H9 (cell line): ENCODE measurements around the gene MMP15. TPM values are rescaled to one million over a fixed set of nuclear protein-coding genes. Genes with fewer than 3 reads are reported as not detected.

Source experiments
- DNase-seq: peaks from one replicate; pipeline ENCODE4 v3.0.0-alpha.2; 2017
- H2AFZ ChIP-seq: one replicate; pipeline ENCODE4 v1.6.1; 2013; ENCODE audit warnings: mild to moderate bottlenecking, low read length, control low read depth, moderate library complexity
- H2AK5ac ChIP-seq: 2 replicates; pipeline ENCODE4 v1.6.1; 2013; ENCODE audit warnings: low read length, control low read depth, mixed read lengths; ENCODE audit not compliant: insufficient read length
- H2BK120ac ChIP-seq: one replicate; pipeline ENCODE4 v1.6.1; 2013; ENCODE audit warnings: low read depth, mild to moderate bottlenecking, low read length, control low read depth, inconsistent platforms; ENCODE audit not compliant: poor library complexity, severe bottlenecking
- H2BK12ac ChIP-seq: 2 replicates; pipeline ENCODE4 v1.6.1; 2013; ENCODE audit warnings: low read length, control low read depth, mixed read lengths, low read depth; ENCODE audit not compliant: insufficient read length
- H2BK15ac ChIP-seq: 2 replicates; pipeline ENCODE4 v1.6.1; 2013; ENCODE audit warnings: low read depth, low read length, control low read depth
- H2BK20ac ChIP-seq: one replicate; pipeline ENCODE4 v1.6.1; 2013; ENCODE audit warnings: low read depth, mild to moderate bottlenecking, low read length, control low read depth, inconsistent platforms; ENCODE audit not compliant: poor library complexity, severe bottlenecking
- H2BK5ac ChIP-seq: 2 replicates; pipeline ENCODE4 v1.6.1; 2013; ENCODE audit warnings: low read length, control low read depth, mixed read lengths; ENCODE audit not compliant: insufficient read length
- H3K14ac ChIP-seq: 2 replicates; pipeline ENCODE4 v1.6.1; 2013; ENCODE audit warnings: low read length, control low read depth; ENCODE audit not compliant: insufficient read depth
- H3K18ac ChIP-seq: 2 replicates; pipeline ENCODE4 v1.6.1; 2013; ENCODE audit warnings: low read depth, mild to moderate bottlenecking, mixed read lengths, low read length, control low read depth; ENCODE audit not compliant: insufficient read length
- H3K23ac ChIP-seq: 2 replicates; pipeline ENCODE4 v1.6.1; 2013; ENCODE audit warnings: low read length, control low read depth, mixed read lengths, low read depth; ENCODE audit not compliant: insufficient read length
- H3K23me2 ChIP-seq: 2 replicates; pipeline ENCODE4 v1.6.1; 2013; ENCODE audit warnings: low read depth, mild to moderate bottlenecking, mixed read lengths, low read length, control low read depth; ENCODE audit not compliant: insufficient read length, poor library complexity, severe bottlenecking
- H3K27ac ChIP-seq: 2 replicates; pipeline ENCODE4 v1.5.1; 2013; ENCODE audit warnings: low read length, control low read depth, mixed read lengths, low read depth; ENCODE audit not compliant: insufficient read length
- H3K27me3 ChIP-seq: 2 replicates; pipeline ENCODE4 v1.6.1; 2013; ENCODE audit warnings: low read length, control low read depth, inconsistent platforms; ENCODE audit not compliant: insufficient read depth
- H3K4ac ChIP-seq: 2 replicates; pipeline ENCODE4 v1.6.1; 2013; ENCODE audit warnings: low read depth, mild to moderate bottlenecking, control low read depth, inconsistent platforms, low read length, moderate library complexity
- H3K4me1 ChIP-seq: 2 replicates; pipeline ENCODE4 v1.6.1; 2013; ENCODE audit warnings: low read length, control low read depth, inconsistent platforms; ENCODE audit not compliant: insufficient read depth
- H3K4me2 ChIP-seq: 2 replicates; pipeline ENCODE4 v1.6.1; 2013; ENCODE audit warnings: low read length, control low read depth, mixed read lengths; ENCODE audit not compliant: insufficient read length, insufficient read depth
- H3K56ac ChIP-seq: 2 replicates; pipeline ENCODE4 v1.6.1; 2013; ENCODE audit warnings: low read depth, mild to moderate bottlenecking, mixed read lengths, low read length, control low read depth; ENCODE audit not compliant: insufficient read length
- H3K79me1 ChIP-seq: 2 replicates; pipeline ENCODE4 v1.6.1; 2013; ENCODE audit warnings: low read depth, mild to moderate bottlenecking, moderate library complexity, low read length, control low read depth, inconsistent platforms; ENCODE audit not compliant: insufficient read depth, poor library complexity, severe bottlenecking
- H3K79me2 ChIP-seq: 2 replicates; pipeline ENCODE4 v1.6.1; 2013; ENCODE audit warnings: low read length, control low read depth, inconsistent platforms; ENCODE audit not compliant: insufficient read depth
- H3K9ac ChIP-seq: 2 replicates; pipeline ENCODE4 v1.6.1; 2013; ENCODE audit warnings: low read length, control low read depth, mixed read lengths; ENCODE audit not compliant: insufficient read length; ENCODE audit errors: extremely low read depth
- H3K9me3 ChIP-seq: one replicate; pipeline ENCODE4 v1.6.1; 2013; ENCODE audit warnings: low read depth, low read length, inconsistent platforms; ENCODE audit not compliant: control insufficient read depth
- H3T11ph ChIP-seq: one replicate; pipeline ENCODE4 v1.6.1; 2013; ENCODE audit warnings: mild to moderate bottlenecking, low read length, control low read depth, inconsistent platforms
- H4K20me1 ChIP-seq: one replicate; pipeline ENCODE4 v1.6.1; 2013; ENCODE audit not compliant: control insufficient read depth, insufficient read length, insufficient read depth
- H4K5ac ChIP-seq: 2 replicates; pipeline ENCODE4 v1.6.1; 2013; ENCODE audit warnings: low read depth, mild to moderate bottlenecking, mixed read lengths, low read length, control low read depth; ENCODE audit not compliant: insufficient read length
- H4K8ac ChIP-seq: replicated peaks from 2 replicates; pipeline ENCODE4 v1.6.1; 2013; ENCODE audit warnings: low read length, control low read depth, mixed read lengths, low read depth; ENCODE audit not compliant: insufficient read length
- H4K91ac ChIP-seq: 2 replicates; pipeline ENCODE4 v1.6.1; 2013; ENCODE audit warnings: low read depth, mild to moderate bottlenecking, moderate library complexity, mixed read lengths, low read length, control low read depth; ENCODE audit not compliant: insufficient read length
- H3K27ac Mint-ChIP-seq, 3 experiments: 2 replicates in 2 of 3; 3 replicates in 1 of 3; pipeline ENCODE4 v1.8.0; 2020 to 2021; ENCODE audit warnings: mixed read lengths in 3 of 3, mild to moderate bottlenecking in 1 of 3, moderate library complexity in 1 of 3
- H3K27me3 Mint-ChIP-seq: 2 replicates; pipeline ENCODE4 v1.8.0; 2021; ENCODE audit warnings: low read depth, mild to moderate bottlenecking, moderate library complexity, mixed read lengths
- H3K36me3 Mint-ChIP-seq, 3 experiments: 2 replicates in 2 of 3; 3 replicates in 1 of 3; pipeline ENCODE4 v1.8.0; 2020 to 2021; ENCODE audit warnings: low read depth in 3 of 3, mixed read lengths in 3 of 3; ENCODE audit not compliant: insufficient read depth in 1 of 3
- H3K4me1 Mint-ChIP-seq, 2 experiments: 2 replicates each; pipeline ENCODE4 v1.8.0; 2020; ENCODE audit warnings: mixed read lengths in 2 of 2
- H3K4me3 Mint-ChIP-seq, 2 experiments: 2 replicates in 1 of 2; 3 replicates in 1 of 2; pipeline ENCODE4 v1.8.0; 2020 to 2021; ENCODE audit warnings: mild to moderate bottlenecking in 2 of 2, mixed read lengths in 2 of 2, moderate library complexity in 1 of 2
- H3K9me3 Mint-ChIP-seq, 2 experiments: 2 replicates in 1 of 2; 3 replicates in 1 of 2; pipeline ENCODE4 v1.8.0; 2020; ENCODE audit warnings: mild to moderate bottlenecking in 2 of 2, mixed read lengths in 2 of 2, moderate library complexity in 1 of 2
- WGBS: extraction: QIAGEN DNeasy Blood & Tissue Kit; methylation state at CpG from one replicate; pipeline ENCODE4 v1.1.7; 2013; ENCODE audit warnings: missing lambda C conversion rate, low lambda C conversion rate, mixed read lengths; ENCODE audit not compliant: insufficient read length; ENCODE audit errors: extremely low coverage; 5-methylcytosine and 5-hydroxymethylcytosine counted together
- total RNA-seq: library from RNA; stranded (reverse); gene quantifications from 2 replicates; pipeline ENCODE4 v1.2.1, GENCODE V29; 2021
- TF ChIP-seq, protein P1 (sequence below): fragments of 200-600 bp; sonication (generic); conservative IDR thresholded peaks from 3 replicates; pipeline ENCODE4 v1.8.0; 2021; ENCODE audit warnings: antibody characterized with exemption, mild to moderate bottlenecking

MMP15 gene
- total RNA-seq, 1 experiment from 2014 or later: 32.9 TPM

GRCh38 chr16:58024486-58025350 lies 836 bp upstream of the MMP15 start:
- TF ChIP-seq, protein P1, sequence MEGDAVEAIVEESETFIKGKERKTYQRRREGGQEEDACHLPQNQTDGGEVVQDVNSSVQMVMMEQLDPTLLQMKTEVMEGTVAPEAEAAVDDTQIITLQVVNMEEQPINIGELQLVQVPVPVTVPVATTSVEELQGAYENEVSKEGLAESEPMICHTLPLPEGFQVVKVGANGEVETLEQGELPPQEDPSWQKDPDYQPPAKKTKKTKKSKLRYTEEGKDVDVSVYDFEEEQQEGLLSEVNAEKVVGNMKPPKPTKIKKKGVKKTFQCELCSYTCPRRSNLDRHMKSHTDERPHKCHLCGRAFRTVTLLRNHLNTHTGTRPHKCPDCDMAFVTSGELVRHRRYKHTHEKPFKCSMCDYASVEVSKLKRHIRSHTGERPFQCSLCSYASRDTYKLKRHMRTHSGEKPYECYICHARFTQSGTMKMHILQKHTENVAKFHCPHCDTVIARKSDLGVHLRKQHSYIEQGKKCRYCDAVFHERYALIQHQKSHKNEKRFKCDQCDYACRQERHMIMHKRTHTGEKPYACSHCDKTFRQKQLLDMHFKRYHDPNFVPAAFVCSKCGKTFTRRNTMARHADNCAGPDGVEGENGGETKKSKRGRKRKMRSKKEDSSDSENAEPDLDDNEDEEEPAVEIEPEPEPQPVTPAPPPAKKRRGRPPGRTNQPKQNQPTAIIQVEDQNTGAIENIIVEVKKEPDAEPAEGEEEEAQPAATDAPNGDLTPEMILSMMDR: no peak
- H3K23me2 ChIP-seq: peaks cover 17% of the 10 kb centered on the region

More at GRCh38 chr16:58024486-58025350, 836 bp upstream of the MMP15 start:
- H3K27ac Mint-ChIP-seq: peak overlapping the region in 1 of 3 experiments; percentile 96; a peak in 3 of 7 replicates
- H3K27ac ChIP-seq: no peak overlapping the region
- no CpG with 5 or more reads among the region's 57 CpGs for WGBS
- no peaks in the 10 kb centered on the region for H3K9me3 Mint-ChIP-seq
- H3K14ac ChIP-seq: peak overlapping the region; percentile 62; the same call in 1 of the 2 replicates
- H4K8ac ChIP-seq: no peak overlapping the region
- no peak overlapping the region for H2BK5ac ChIP-seq
- no peak overlapping the region for H3K23ac ChIP-seq
- no peak overlapping the region for H3T11ph ChIP-seq
- H2BK120ac ChIP-seq: no peak overlapping the region
- no peak overlapping the region for H2BK12ac ChIP-seq
- peaks cover 0 to 5% (median 3%) of the 10 kb centered on the region in 3 experiments; a peak in 5 of 7 replicates for H3K36me3 Mint-ChIP-seq
- peaks cover 44 to 55% of the 10 kb centered on the region in 2 experiments for H3K4me1 Mint-ChIP-seq
- peaks cover 2% of the 10 kb centered on the region for H3K79me1 ChIP-seq
- no peak overlapping the region for H3K4ac ChIP-seq
- H3K79me2 ChIP-seq: peaks cover 2% of the 10 kb centered on the region; the same call in 1 of the 2 replicates
- H3K9ac ChIP-seq: no peak overlapping the region
- no peak overlapping the region for H2AFZ ChIP-seq
- H4K91ac ChIP-seq: no peak overlapping the region
- H3K4me2 ChIP-seq: peak overlapping the region; percentile 73
- H4K20me1 ChIP-seq: no peaks in the 10 kb centered on the region
- no peak overlapping the region for H2BK15ac ChIP-seq
- H3K18ac ChIP-seq: peak overlapping the region; percentile 32
- H3K27me3 ChIP-seq: no peaks in the 10 kb centered on the region
- H3K56ac ChIP-seq: no peak overlapping the region
- peak overlapping the region; percentile 73 to 87 for H3K4me3 Mint-ChIP-seq
- H3K9me3 ChIP-seq: no peaks in the 10 kb centered on the region
- peak; percentile 76 for DNase-seq
- no peak overlapping the region for H2AK5ac ChIP-seq
- no peak overlapping the region for H2BK20ac ChIP-seq
- H3K4me1 ChIP-seq: peaks cover 18% of the 10 kb centered on the region; the same call in 1 of the 2 replicates
- H4K5ac ChIP-seq: no peak overlapping the region
- peaks cover 12% of the 10 kb centered on the region for H3K27me3 Mint-ChIP-seq
